Embryonic facial prominence (tissue), 1 donor: ENCODE results near the gene CARNS1.
A peak's percentile ranks its signal among the peaks of the same experiment; 100 is the strongest.
"Not testable (repeated sequence)": the region's sequence is repeated elsewhere in the genome, so short reads cannot be mapped to it uniquely, and the experiment has no call there.

Source experiments
- DNase-seq: peaks from one replicate; pipeline ENCODE4 v3.0.0-alpha.2; 2016; ENCODE audit errors: extremely low spot score

The CARNS1 gene

DNA sequence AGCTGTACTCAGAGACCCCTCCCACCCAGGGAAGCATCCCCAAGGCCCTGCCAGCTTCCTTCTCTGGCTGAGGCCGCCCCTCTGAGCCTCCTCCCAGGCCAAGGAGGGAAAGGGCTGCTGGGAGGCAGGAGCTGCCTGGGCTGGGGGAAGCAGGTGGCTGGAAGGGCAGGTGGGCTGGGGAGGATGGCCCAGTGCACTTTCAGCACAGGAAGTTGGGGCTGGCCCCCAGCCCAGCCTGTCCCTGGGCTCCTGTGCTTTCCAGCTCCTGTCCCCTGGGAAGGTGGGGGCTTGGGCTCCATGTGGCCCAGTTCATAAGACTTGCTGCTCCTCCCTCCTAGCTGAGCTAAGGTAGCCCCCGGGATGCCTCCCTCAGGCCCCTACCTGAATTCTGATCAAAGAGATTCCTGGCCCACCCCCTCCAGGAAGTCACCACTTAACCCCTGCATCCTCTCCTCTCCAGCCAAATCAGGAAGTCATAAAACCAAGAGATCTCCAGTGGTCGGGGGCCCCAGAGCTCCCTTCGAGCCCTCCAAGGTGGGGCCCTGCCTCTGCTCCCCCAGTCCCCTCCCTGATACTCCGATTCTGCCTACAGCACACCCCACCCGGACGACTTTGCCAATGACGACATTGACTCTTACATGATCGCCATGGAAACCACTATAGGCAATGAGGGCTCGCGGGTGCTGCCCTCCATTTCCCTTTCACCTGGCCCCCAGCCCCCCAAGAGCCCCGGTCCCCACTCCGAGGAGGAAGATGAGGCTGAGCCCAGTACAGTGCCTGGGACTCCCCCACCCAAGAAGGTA, 18.7 kb upstream of the CARNS1 start:
- no peak for DNase-seq

- DNase-seq: no peak
Observed at GRCh38 chr11:67397536-67397935, 17.9 kb upstream of the CARNS1 start.

DNA sequence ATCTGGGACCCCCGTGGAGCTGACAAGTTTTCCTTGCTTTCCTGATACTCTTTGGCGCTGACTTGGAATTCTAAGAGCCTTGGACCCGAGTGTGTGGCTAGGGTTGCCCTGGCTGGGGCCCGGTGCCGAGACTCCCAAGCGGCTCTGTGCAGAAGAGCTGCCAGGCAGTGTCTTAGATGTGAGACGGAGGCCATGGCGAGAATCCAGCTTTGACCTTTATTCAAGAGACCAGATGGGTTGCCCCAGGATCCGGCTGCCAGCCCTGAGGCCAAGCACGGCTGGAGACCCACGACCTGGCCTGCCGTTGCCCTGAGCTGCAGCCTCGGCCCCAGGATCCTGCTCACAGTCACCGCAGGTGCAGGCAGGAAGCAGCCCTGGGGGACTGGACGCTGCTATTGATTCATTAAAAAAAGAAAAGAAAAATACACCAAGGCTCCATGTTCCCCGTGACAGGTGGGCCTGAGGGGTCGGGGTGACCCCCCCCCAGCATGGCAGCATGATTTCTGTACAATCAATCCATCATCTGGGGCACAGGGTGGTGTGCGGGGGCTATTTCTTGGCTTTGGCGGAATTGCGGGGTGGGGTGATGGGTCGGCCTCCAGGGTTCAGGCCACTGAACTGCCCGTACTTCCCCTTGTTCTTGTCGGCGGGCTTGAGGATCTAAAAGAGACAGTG, 17.4 kb upstream of the CARNS1 start:
- DNase-seq: no peak

- DNase-seq: no peak
Observed at GRCh38 chr11:67398661-67399563, 16.6 kb upstream of the CARNS1 start.

DNA sequence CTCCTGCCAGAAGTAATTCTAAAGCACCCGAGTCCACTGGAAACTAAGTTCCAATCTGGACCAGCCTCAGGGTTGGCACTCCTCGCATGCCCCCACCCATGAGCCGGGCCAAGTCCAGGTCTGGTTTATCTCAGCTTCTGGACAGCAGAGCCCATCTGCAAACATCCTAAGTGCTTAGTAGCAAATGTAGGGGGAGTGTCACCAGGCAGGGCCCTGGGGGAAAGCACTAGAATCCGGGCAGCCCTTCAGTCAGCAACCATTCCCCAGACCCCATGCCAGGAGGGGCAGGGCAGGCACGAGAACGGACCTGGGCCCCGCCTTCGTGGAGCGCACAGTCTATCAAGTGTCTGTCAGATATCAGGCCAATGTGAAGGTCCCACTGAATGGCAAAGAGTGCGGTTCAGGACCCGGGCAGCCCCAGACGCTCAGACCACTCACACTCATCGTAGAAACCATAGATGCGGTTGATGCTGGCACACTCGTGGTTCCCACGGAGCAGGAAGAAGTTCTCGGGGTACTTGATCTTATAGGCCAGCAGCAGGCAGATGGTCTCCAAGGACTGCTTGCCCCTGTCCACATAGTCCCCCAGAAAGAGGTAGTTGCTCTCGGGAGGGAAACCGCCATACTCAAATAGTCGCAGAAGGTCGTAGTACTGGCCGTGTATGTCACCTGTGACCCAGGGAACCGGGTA, 15.1 kb upstream of the CARNS1 start:
- DNase-seq: no peak

- DNase-seq: no peak
Observed at GRCh38 chr11:67400942-67401494, 14.5 kb upstream of the CARNS1 start.

GRCh38 chr11:67401495-67402191, 13.8 kb upstream of the CARNS1 start, which contains the start of gene PPP1CA:
TSS of gene PPP1CA (minus strand) at chr11:67401858. CDS start at chr11:67401782, 76 bp downstream.
- peak; percentile 87 for DNase-seq

- DNase-seq: not testable (repeated sequence)
Observed at GRCh38 chr11:67402192-67402839, 13.2 kb upstream of the CARNS1 start.

GRCh38 chr11:67403085-67403484, 12.4 kb upstream of the CARNS1 start:
- DNase-seq: not testable (repeated sequence)

DNA sequence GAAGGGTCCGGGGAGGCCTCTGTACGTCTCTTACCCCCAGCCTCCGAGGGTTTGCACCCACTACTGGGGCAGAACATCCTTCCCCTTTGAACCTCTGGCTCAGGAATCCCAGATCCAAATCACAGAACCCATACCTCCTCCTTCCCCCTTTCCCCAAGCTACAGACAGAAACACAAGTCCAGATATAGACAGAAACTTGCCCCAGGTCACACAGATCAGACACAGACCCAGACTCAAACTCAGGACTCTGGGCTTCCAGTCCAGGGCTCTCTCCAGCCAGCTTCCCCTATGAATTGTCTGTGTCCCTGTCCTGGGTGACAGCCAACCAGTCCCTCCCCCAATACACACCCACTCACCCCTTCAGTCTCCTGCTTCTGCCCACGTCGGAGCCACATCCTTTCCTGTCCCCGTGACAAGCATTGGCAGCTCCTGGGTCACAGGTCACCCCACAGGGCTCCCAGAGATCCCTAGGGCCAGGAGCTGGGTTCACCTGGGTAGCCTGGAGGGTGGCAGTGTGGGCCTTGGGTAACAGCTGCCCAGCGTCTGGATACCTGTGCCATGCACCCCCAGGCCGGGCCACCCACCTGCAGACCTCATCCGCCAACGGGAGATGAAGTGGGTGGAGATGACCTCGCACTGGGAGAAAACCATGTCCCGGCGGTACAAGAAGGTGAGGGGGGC, 10.8 kb upstream of the CARNS1 start:
- no peak for DNase-seq

GRCh38 chr11:67405196-67405567, 10.3 kb upstream of the CARNS1 start:
- DNase-seq: no peak

DNA sequence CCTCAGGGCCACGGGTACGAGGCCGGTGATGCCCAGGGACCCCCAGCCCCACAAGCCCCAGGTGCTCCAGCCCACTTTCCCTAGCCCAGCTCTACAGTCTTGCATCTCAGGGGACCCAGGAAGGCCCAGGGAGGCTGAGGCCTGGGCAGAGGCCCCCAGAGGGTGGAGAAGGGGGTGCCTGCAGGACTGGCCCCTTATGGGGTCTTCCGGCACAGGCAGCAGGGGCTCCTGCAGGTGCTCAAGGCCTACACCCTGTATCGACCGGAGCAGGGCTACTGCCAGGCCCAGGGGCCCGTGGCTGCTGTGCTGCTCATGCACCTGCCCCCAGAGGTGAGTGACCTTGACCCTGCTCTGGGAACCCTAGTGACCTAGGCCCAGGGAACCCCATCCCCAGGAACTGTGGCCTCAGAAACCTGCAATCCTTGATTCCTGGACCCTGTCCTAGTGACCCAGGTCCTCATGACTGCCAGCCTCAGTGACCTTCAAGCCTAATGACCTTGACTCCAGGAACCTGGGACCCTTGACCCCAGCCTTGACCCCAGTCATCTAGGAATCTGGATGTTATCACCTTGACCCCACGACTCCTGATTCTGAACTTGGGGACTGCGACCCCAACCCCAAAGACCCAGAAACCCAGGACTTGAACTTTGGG, 9.7 kb upstream of the CARNS1 start:
- DNase-seq: no peak

DNA sequence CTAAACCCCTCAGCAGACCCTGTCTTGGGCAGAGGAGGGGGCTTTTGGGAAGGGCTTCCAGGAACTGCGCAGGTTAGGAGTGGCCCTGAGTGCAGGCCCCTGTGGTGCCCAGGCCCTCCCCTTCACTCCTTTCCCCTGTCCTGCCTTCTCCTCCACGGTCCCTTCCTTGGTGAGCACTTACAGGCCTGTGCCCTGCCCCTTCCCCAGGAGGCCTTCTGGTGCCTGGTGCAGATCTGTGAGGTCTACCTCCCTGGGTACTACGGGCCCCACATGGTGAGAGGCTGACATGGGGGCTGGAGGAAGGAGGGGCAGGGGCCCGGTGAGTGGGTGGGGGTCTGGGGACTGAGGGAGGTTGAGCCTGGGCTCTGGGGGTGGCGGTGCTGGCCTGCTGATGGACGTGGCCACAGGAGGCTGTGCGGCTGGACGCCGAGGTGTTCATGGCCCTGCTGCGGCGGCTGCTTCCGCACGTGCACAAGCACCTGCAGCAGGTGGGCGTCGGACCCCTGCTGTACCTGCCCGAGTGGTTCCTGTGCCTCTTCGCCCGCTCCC, 9.0 kb upstream of the CARNS1 start:
- DNase-seq: no peak

- no peak for DNase-seq
Observed at GRCh38 chr11:67406969-67407687, 8.3 kb upstream of the CARNS1 start.

- DNase-seq: no peak
Observed at GRCh38 chr11:67407688-67408163, 7.8 kb upstream of the CARNS1 start.

GRCh38 chr11:67408437-67409200, 6.9 kb upstream of the CARNS1 start:
- DNase-seq: no peak

DNA sequence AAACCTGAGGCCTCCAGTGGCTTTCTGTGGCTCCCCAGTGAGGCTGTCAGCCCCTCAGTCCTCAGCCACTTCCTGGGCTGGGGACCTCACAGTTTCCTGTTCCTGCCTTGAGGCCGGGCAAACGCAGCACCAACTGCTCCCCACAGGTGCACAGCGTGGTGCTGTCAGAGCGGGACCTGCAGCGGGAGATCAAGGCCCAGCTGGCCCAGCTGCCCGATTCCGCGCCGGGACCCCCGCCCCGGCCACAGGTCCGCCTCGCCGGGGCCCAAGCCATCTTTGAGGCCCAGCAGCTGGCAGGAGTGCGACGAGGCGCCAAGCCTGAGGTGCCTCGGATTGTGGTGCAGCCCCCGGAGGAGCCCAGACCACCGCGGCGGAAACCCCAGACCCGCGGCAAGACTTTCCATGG, 6.2 kb upstream of the CARNS1 start:
- no peak for DNase-seq
